KMS-11 (cell line): ENCODE data around the gene RNF8.
"Not testable (repeated sequence)": the region's sequence is repeated elsewhere in the genome, so short reads cannot be mapped to it uniquely, and the experiment has no call there.

Source experiments
- H2AFZ ChIP-seq: fragments of 200-600 bp; sonication (generic); 2 replicates; pipeline ENCODE4 v1.6.1; 2016; ENCODE audit warnings: antibody characterized with exemption, mixed run types, low read depth
- H3K27ac ChIP-seq: fragments of 200-600 bp; sonication (generic); 2 replicates; pipeline ENCODE4 v1.6.1; 2016; ENCODE audit warnings: mild to moderate bottlenecking, mixed run types
- H3K27me3 ChIP-seq: fragments of 200-600 bp; sonication (generic); 2 replicates; pipeline ENCODE4 v1.6.1; 2017; ENCODE audit warnings: mild to moderate bottlenecking, low read depth, mixed run types, moderate library complexity; ENCODE audit not compliant: insufficient read depth
- H3K36me3 ChIP-seq: fragments of 200-600 bp; sonication (generic); 2 replicates; pipeline ENCODE4 v1.6.1; 2017; ENCODE audit warnings: mild to moderate bottlenecking, mixed run types; ENCODE audit not compliant: insufficient read depth
- H3K4me1 ChIP-seq: fragments of 200-600 bp; sonication (generic); 2 replicates; pipeline ENCODE4 v1.6.1; 2016; ENCODE audit warnings: mild to moderate bottlenecking, low read depth, mixed run types; ENCODE audit not compliant: poor library complexity, severe bottlenecking
- H3K4me2 ChIP-seq: fragments of 200-600 bp; sonication (generic); 2 replicates; pipeline ENCODE4 v1.7.0; 2016; ENCODE audit warnings: mild to moderate bottlenecking, mixed run types
- H3K4me3 ChIP-seq: fragments of 200-600 bp; sonication (generic); IDR thresholded peaks from 2 replicates; pipeline ENCODE4 v1.6.1; 2017; ENCODE audit warnings: low read depth, low read length, mixed read lengths; ENCODE audit not compliant: insufficient read depth
- H3K79me2 ChIP-seq: fragments of 200-600 bp; sonication (generic); 2 replicates; pipeline ENCODE4 v1.6.1; 2016; ENCODE audit warnings: low read depth, mixed run types; ENCODE audit not compliant: insufficient read depth
- H3K9ac ChIP-seq: fragments of 200-600 bp; sonication (generic); 2 replicates; pipeline ENCODE4 v1.6.1; 2016; ENCODE audit warnings: mild to moderate bottlenecking, mixed run types
- H4K20me1 ChIP-seq: fragments of 200-600 bp; sonication (generic); 2 replicates; pipeline ENCODE4 v1.6.1; 2016; ENCODE audit warnings: mild to moderate bottlenecking, mixed run types; ENCODE audit not compliant: insufficient read depth
- TF ChIP-seq, protein P1 (sequence below): fragments of 200-600 bp; sonication (generic); conservative IDR thresholded peaks from 2 replicates; pipeline ENCODE4 v1.6.1; 2017; ENCODE audit warnings: low read depth, mild to moderate bottlenecking, antibody characterized with exemption, low read length, moderate library complexity, mixed read lengths

The RNF8 gene, protein sequence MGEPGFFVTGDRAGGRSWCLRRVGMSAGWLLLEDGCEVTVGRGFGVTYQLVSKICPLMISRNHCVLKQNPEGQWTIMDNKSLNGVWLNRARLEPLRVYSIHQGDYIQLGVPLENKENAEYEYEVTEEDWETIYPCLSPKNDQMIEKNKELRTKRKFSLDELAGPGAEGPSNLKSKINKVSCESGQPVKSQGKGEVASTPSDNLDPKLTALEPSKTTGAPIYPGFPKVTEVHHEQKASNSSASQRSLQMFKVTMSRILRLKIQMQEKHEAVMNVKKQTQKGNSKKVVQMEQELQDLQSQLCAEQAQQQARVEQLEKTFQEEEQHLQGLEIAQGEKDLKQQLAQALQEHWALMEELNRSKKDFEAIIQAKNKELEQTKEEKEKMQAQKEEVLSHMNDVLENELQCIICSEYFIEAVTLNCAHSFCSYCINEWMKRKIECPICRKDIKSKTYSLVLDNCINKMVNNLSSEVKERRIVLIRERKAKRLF

DNA sequence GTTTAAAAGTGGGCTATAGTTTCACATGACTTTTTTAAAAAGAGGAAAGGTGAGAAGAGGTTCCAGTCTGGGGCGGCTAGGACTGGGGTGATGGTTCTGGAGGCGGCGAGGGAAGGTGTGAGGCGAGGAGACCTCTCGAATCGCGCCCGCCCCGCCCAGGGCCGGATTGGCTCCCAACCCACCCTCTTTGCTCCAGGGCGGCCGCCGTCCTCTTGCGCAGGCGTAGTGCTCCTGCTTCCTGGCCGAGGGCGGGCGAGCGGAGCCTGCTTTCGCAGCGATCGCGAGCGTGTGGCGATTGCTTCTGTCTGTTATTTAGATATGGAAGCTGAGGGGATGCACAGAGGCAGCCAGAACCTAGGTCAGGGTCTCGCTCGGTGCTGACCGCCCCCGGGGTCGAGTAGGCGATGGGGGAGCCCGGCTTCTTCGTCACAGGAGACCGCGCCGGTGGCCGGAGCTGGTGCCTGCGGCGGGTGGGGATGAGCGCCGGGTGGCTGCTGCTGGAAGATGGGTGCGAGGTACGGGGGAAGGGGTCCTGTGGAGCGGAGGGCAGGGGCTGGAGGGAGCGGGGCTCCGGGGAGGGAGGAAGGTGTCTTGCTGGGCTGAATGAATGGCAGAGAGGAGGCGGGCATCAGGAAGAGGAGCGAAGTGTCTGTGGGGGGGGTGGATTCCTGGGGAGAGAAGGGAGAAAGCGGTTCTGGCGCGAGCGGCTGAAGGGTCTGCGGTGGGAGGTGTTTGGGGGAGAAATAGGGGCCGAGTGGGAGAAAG, at the start of gene RNF8:
Gene RNF8, plus strand, starts transcription at position 223 of the 765 bp plus-strand sequence. Its CDS starts 182 bp downstream, at position 405.
- H3K4me3 ChIP-seq = no peak within 1 kb of the TSS
- H2AFZ ChIP-seq = peak within 1 kb of the TSS; percentile 98
- peak within 1 kb of the TSS; percentile 57; the same call in 1 of the 2 replicates for H3K9ac ChIP-seq
- TF ChIP-seq, protein P1, sequence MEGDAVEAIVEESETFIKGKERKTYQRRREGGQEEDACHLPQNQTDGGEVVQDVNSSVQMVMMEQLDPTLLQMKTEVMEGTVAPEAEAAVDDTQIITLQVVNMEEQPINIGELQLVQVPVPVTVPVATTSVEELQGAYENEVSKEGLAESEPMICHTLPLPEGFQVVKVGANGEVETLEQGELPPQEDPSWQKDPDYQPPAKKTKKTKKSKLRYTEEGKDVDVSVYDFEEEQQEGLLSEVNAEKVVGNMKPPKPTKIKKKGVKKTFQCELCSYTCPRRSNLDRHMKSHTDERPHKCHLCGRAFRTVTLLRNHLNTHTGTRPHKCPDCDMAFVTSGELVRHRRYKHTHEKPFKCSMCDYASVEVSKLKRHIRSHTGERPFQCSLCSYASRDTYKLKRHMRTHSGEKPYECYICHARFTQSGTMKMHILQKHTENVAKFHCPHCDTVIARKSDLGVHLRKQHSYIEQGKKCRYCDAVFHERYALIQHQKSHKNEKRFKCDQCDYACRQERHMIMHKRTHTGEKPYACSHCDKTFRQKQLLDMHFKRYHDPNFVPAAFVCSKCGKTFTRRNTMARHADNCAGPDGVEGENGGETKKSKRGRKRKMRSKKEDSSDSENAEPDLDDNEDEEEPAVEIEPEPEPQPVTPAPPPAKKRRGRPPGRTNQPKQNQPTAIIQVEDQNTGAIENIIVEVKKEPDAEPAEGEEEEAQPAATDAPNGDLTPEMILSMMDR = no peak
- H3K27ac ChIP-seq = no peak within 1 kb of the TSS
- no peaks in the 10 kb centered on the region; the same call in 1 of the 2 replicates for H3K27me3 ChIP-seq
- H3K36me3 ChIP-seq = no peaks in the 10 kb centered on the region
- no peaks in the 10 kb centered on the region for H4K20me1 ChIP-seq
- peaks cover 21% of the 10 kb centered on the region for H3K79me2 ChIP-seq
- peaks cover 15% of the 10 kb centered on the region for H3K4me1 ChIP-seq
- peak within 1 kb of the TSS; percentile 99 for H3K4me2 ChIP-seq

DNA sequence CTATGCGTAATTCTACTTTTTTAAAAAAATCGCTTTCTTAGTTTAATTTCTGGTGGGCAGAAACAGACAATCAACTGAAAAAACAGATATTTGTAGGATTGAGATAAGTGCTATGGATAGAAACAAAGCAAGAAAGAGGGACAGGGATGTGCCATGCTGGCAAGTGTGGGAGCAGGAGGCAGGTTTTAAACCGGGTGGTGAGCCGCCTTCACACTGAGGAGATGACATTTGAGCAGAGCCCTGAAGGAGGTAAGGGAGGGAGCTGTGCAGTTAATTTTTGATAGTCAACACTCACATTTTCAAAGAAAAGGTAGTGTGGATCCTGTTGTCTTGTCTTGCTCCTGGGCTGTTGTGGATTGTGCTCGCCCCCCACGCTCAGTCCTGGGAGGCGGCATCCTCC, 49.0 kb upstream of the RNF8 start:
- Histone ChIP-seq H2AFZ (no peak overlapping the region), H3K27me3 (no peaks in the 10 kb centered on the region), H3K4me2 (no peak overlapping the region), H3K27ac (no peak overlapping the region), H3K9ac (no peak overlapping the region), H3K4me3 (no peak overlapping the region), H4K20me1 (no peaks in the 10 kb centered on the region), H3K4me1 (peaks cover 51% of the 10 kb centered on the region), H3K79me2 (no peaks in the 10 kb centered on the region), H3K36me3 (no peaks in the 10 kb centered on the region)
- TF ChIP-seq, protein P1 = no peak

DNA sequence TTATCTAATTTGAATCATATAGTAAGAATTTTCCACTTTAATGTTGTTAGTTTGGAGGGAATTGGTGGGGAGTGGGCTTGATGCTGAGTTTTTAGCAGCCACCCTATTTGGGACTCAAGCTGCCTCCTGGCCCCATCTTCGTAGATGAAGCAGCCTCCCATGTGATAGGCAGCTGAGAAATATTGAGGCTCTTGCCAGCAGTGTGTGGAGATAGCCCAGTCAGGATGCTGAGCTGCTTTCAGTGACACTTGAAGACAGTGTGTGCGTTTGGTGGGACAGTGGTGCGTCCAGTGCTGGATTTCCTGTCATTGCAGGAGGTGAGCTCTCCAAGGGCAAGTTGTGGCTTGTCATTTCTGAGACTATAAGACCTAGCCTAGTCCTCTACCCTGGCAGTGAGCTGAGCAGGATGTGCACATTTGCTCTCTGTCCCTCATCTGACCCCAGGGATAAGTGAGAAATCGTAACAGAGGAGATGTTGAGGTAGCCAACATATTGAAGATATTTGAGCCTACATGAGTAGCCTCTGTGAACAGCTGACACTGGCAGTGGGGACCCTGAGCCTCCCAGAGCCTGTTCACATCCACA, 47.9 kb upstream of the RNF8 start:
- Histone ChIP-seq H2AFZ (no peak overlapping the region), H3K27ac (0 out of 2 replicates have a peak overlapping the region, but pooled peaks have one; percentile 28), H3K4me2 (peak overlapping the region; percentile 52), H3K27me3 (no peaks in the 10 kb centered on the region), H4K20me1 (no peaks in the 10 kb centered on the region), H3K4me3 (no peak overlapping the region), H3K79me2 (no peaks in the 10 kb centered on the region), H3K9ac (no peak overlapping the region), H3K4me1 (peaks cover 51% of the 10 kb centered on the region), H3K36me3 (no peaks in the 10 kb centered on the region)
- TF ChIP-seq, protein P1 = no peak

DNA sequence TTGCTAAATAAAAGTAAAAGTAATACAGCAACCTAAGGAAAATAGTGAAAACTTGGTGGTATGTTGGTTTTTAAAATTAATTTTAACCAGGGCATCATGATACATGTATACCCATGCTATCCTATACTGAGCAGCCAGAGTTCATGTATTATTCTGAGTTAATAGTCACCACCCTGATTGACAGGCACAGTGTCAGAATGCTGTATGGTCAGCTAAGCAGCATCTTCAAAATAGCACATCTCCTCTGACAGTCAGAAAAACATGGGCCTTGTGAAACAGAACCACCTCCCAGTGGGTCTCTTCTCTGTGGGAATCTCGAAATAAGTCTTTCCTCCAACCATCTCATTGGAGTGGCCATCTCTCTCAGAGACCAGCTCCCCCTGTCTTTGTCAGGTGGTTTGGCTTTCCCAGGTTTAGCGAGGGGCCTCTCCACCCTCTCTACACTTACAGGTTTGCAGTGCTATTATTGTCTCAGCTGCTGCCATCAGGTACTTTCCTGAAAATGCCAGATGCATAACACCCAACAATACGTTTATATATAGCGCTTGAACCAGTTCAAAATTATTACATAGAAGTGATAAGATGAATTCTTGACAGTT, 47.1 kb upstream of the RNF8 start:
- Histone ChIP-seq H3K36me3 (no peaks in the 10 kb centered on the region), H3K4me3 (no peak overlapping the region), H3K4me2 (peak overlapping the region; percentile 52), H3K9ac (no peak overlapping the region), H4K20me1 (no peaks in the 10 kb centered on the region), H3K27ac (peak overlapping the region; percentile 28; the same call in 1 of the 2 replicates), H3K27me3 (no peaks in the 10 kb centered on the region), H2AFZ (no peak overlapping the region), H3K79me2 (no peaks in the 10 kb centered on the region), H3K4me1 (peaks cover 55% of the 10 kb centered on the region)
- TF ChIP-seq, protein P1 = peak; percentile 25; the same call in 1 of the 2 replicates

DNA sequence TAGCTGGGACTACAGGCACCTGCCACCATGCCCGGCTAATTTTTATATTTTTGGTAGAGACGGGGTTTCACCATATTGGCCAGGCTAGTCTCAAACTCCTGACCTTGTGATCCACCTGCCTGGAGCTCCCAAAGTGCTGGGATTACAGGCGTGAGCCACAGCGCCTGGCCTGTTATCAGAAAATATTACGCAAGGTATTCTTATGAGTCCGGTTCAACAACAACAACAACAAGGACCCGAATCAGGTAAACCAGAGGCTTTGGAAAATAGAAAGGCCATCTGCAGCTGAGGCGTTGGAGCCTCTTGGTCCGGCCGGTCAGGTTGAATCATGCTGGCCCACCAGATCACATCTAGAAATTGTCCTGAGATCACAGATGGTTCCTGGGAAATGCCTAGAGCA, 46.3 kb upstream of the RNF8 start:
- H3K9ac ChIP-seq, H2AFZ ChIP-seq, H3K36me3 ChIP-seq, H3K79me2 ChIP-seq, H3K4me3 ChIP-seq, H4K20me1 ChIP-seq, H3K27me3 ChIP-seq, H3K27ac ChIP-seq: not testable (repeated sequence)
- Histone ChIP-seq H3K4me1 (peaks cover 55% of the 10 kb centered on the region), H3K4me2 (peak overlapping the region; percentile 52; the same call in 1 of the 2 replicates)
